GM12801 (cell line): ENCODE results near the gene CTSF.

Experiments
- CTCF ChIP-seq: IDR thresholded peaks from one replicate; pipeline ENCODE4 v1.5.1; 2011; ENCODE audit warnings: control low read depth; ENCODE audit not compliant: insufficient read length; ENCODE audit errors: extremely low read depth

The CTSF gene

GRCh38 chr11:66580803-66581202 lies 12.4 kb upstream of the CTSF start:
- no peak for TF ChIP-seq CTCF

- no peak for TF ChIP-seq CTCF
Observed at GRCh38 chr11:66579017-66579606, 10.7 kb upstream of the CTSF start.

- TF ChIP-seq CTCF = no peak
Observed at GRCh38 chr11:66570850-66571180, 2.4 kb upstream of the CTSF start.

- TF ChIP-seq CTCF = no peak
Observed at GRCh38 chr11:66570079-66570849, 1.9 kb upstream of the CTSF start.

GRCh38 chr11:66569076-66569475 lies 670 bp upstream of the CTSF start:
- TF ChIP-seq CTCF = no peak

GRCh38 chr11:66567787-66568123 lies 651 bp downstream of the CTSF start:
- no peak for TF ChIP-seq CTCF

GRCh38 chr11:66566221-66566620 lies 2.2 kb downstream of the CTSF start:
- no peak for TF ChIP-seq CTCF
